ENCODE data around the gene TBL2.

TBL2 gene

GRCh38 chr7:73612598-73613269 lies 34.4 kb upstream of the TBL2 start:
- ATAC-seq, result peak; percentile 79
- TF ChIP-seq ZFP3 (CRISPR knock-in tag; IDR thresholded peaks at IDR 0.05) (no peak), TCF4 (CRISPR knock-in tag; IDR thresholded peaks at IDR 0.05; ENCODE audit: borderline replicate concordance) (no peak), ZNF70 (CRISPR knock-in tag; IDR thresholded peaks at IDR 0.05) (no peak), PATZ1 (CRISPR knock-in tag; IDR thresholded peaks at IDR 0.05; ENCODE audit: borderline replicate concordance) (no peak), ESRRG (CRISPR knock-in tag; IDR thresholded peaks at IDR 0.05) (no peak), SNAI2 (CRISPR knock-in tag; IDR thresholded peaks at IDR 0.05) (no peak), BACH2 (CRISPR knock-in tag; IDR thresholded peaks at IDR 0.05; ENCODE audit: borderline replicate concordance) (no peak), CSRNP3 (CRISPR knock-in tag; IDR thresholded peaks at IDR 0.05) (no peak), CSDC2 (CRISPR knock-in tag; IDR thresholded peaks at IDR 0.05) (no peak), ISL1 (CRISPR knock-in tag; IDR thresholded peaks at IDR 0.05) (no peak), PPARA (CRISPR knock-in tag; IDR thresholded peaks at IDR 0.05; ENCODE audit: borderline replicate concordance) (no peak), GLIS3 (CRISPR knock-in tag; IDR thresholded peaks at IDR 0.05) (no peak), RARB (CRISPR knock-in tag; IDR thresholded peaks at IDR 0.05) (no peak), ZFP30 (CRISPR knock-in tag; IDR thresholded peaks at IDR 0.05) (no peak), POU6F1 (CRISPR knock-in tag; IDR thresholded peaks at IDR 0.05; ENCODE audit: borderline replicate concordance, low read depth) (no peak)

- no peak for ATAC-seq
- TF ChIP-seq GLIS3 (CRISPR knock-in tag; IDR thresholded peaks at IDR 0.05), result no peak
- no peak for TF ChIP-seq BACH2 (CRISPR knock-in tag; IDR thresholded peaks at IDR 0.05; ENCODE audit: borderline replicate concordance)
- no peak for TF ChIP-seq ZNF8 (CRISPR knock-in tag; IDR thresholded peaks at IDR 0.05)
- no peak for TF ChIP-seq ZNF565 (CRISPR knock-in tag; conservative IDR thresholded peaks at IDR 0.05; ENCODE audit: low read depth)
- no peak for TF ChIP-seq TOX (CRISPR knock-in tag; IDR thresholded peaks at IDR 0.05; ENCODE audit: borderline replicate concordance)
- no peak for TF ChIP-seq ARNTL (CRISPR knock-in tag; IDR thresholded peaks at IDR 0.05; ENCODE audit: borderline replicate concordance, low read depth)
- TF ChIP-seq TCF4 (CRISPR knock-in tag; IDR thresholded peaks at IDR 0.05; ENCODE audit: borderline replicate concordance), result no peak
- no peak for TF ChIP-seq OSR1 (CRISPR knock-in tag; IDR thresholded peaks at IDR 0.05)
- TF ChIP-seq RARB (CRISPR knock-in tag; IDR thresholded peaks at IDR 0.05), result no peak
- no peak for TF ChIP-seq ZC3H10 (CRISPR knock-in tag; IDR thresholded peaks at IDR 0.05)
- no peak for TF ChIP-seq SNAI2 (CRISPR knock-in tag; IDR thresholded peaks at IDR 0.05)
- no peak for TF ChIP-seq PATZ1 (CRISPR knock-in tag; IDR thresholded peaks at IDR 0.05; ENCODE audit: borderline replicate concordance)
- TF ChIP-seq PPARA (CRISPR knock-in tag; IDR thresholded peaks at IDR 0.05; ENCODE audit: borderline replicate concordance), result no peak
- TF ChIP-seq CSRNP3 (CRISPR knock-in tag; IDR thresholded peaks at IDR 0.05), result no peak
- no peak for TF ChIP-seq POU6F1 (CRISPR knock-in tag; IDR thresholded peaks at IDR 0.05; ENCODE audit: borderline replicate concordance, low read depth)
- TF ChIP-seq ESRRG (CRISPR knock-in tag; IDR thresholded peaks at IDR 0.05), result no peak
- no peak for TF ChIP-seq CSDC2 (CRISPR knock-in tag; IDR thresholded peaks at IDR 0.05)
- no peak for TF ChIP-seq ZNF70 (CRISPR knock-in tag; IDR thresholded peaks at IDR 0.05)
- TF ChIP-seq ZFP3 (CRISPR knock-in tag; IDR thresholded peaks at IDR 0.05), result no peak
- no peak for TF ChIP-seq ISL1 (CRISPR knock-in tag; IDR thresholded peaks at IDR 0.05)
These were observed 32.7 kb upstream of the TBL2 start for GRCh38 chr7:73611017-73611555.
